OCI-LY7 (cell line): ENCODE measurements around the gene CTNNA1.

Source experiments
- EZH2phosphoT487 ChIP-seq: fragments of 200-600 bp; sonication (generic); IDR thresholded peaks from 2 replicates; pipeline ENCODE4 v1.6.1; 2018; ENCODE audit warnings: low read depth, borderline replicate concordance, mild to moderate bottlenecking, mixed run types, antibody characterized with exemption, low read length, moderate library complexity, mixed read lengths
- TF ChIP-seq, protein P1 (sequence below): fragments of 200-600 bp; sonication (generic); conservative IDR thresholded peaks from 2 replicates; pipeline ENCODE4 v1.5.1; 2014; ENCODE audit warnings: mild to moderate bottlenecking, antibody characterized with exemption, low read length, moderate library complexity, mixed read lengths

DNA sequence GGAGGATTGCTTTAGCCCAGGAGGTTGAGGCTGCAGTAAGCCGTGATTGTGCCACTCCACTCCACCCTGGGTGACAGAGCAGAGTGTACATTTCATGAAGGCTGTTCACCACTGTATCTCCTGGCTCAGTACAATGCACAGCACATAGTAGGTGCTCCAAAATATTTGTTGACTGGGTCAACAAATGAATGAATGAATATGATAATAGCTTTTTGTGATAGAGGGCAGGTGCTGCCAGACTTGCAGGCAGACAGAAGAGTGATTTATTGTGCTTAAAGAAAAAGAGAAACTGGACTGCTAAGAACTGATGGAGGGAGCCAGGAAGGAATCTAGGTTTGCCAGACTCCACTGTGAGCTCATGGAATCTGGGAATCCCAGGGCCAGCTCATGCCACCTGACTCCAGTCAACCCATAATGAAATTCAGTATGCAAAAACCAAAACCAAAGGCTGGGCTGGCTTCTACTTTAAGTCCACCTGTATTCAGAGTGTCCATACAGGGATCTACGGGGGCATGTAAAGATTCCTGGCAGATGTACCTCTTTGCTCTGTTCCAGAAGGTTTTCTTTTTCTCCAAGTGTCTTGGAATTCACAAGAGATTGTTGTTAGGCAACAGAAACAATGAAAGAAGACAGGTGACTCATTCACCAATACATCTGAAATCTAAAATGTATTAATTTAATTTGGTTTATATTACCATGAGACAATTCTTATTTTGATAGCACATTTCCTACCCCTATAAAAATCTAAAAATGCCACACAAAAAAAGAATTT, 15.5 kb upstream of the CTNNA1 start:
- TF ChIP-seq, protein P1, sequence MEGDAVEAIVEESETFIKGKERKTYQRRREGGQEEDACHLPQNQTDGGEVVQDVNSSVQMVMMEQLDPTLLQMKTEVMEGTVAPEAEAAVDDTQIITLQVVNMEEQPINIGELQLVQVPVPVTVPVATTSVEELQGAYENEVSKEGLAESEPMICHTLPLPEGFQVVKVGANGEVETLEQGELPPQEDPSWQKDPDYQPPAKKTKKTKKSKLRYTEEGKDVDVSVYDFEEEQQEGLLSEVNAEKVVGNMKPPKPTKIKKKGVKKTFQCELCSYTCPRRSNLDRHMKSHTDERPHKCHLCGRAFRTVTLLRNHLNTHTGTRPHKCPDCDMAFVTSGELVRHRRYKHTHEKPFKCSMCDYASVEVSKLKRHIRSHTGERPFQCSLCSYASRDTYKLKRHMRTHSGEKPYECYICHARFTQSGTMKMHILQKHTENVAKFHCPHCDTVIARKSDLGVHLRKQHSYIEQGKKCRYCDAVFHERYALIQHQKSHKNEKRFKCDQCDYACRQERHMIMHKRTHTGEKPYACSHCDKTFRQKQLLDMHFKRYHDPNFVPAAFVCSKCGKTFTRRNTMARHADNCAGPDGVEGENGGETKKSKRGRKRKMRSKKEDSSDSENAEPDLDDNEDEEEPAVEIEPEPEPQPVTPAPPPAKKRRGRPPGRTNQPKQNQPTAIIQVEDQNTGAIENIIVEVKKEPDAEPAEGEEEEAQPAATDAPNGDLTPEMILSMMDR: no peak
- TF ChIP-seq EZH2phosphoT487: no peak
